Measurements from ENCODE around the gene SH3D19. TPM values are rescaled to one million over a fixed set of nuclear protein-coding genes. Genes with fewer than 3 reads are reported as not detected.

The SH3D19 gene
- total and polyA plus RNA-seq, 2 of the 4 experiments (the other 2 are of a cell fraction), result 14.4 to 27.2 TPM

DNA sequence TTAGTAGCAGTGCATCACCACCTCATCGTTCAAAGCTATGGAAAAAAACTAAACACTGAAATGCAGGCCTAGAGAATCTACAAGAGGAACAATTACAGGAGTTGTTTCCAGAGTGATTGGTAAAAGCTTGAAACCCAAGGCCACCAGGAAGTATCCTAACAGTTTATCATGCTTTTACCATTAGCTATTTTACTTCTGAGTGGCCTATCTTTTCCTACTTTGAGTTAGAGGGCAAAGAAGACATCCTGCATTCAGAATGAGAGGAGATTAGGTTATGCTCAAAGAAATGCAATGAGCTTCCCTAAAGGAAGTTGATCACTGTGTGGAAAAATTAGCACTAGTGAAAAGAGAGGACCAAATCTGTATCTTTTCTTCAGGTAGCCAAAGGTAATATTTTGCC is 118.2 kb downstream of the SH3D19 start:
- Histone ChIP-seq H3K4me3 (ENCODE audit: insufficient read depth, low read depth, low read length) (no peak overlapping the region), H3K4me2 (ENCODE audit: low read depth, low read length) (no peak overlapping the region), H3K4ac (ENCODE audit: low read depth, low read length) (no peak overlapping the region), H3K79me1 (ENCODE audit: low read depth in 1 of 2, low read length in 2 of 2) (no peaks in the 10 kb centered on the region; a peak in 1 of 4 replicates), H3K36me3 (ENCODE audit: control insufficient read depth, insufficient read depth, low read length) (no peaks in the 10 kb centered on the region), H3K23ac (ENCODE audit: low read depth, low read length) (no peak overlapping the region), H2AK9ac (replicated peaks; ENCODE audit: low read depth, low read length, poor library complexity) (no peak overlapping the region), H3K9ac (ENCODE audit: low read depth, low read length) (no peak overlapping the region), H3K14ac (replicated peaks; ENCODE audit: low read depth, low read length) (no peak overlapping the region), H3K9me1 (ENCODE audit: insufficient read depth, low read length) (no peaks in the 10 kb centered on the region), H3K4me1 (ENCODE audit: control insufficient read depth, insufficient read depth, low read length) (peaks cover 12% of the 10 kb centered on the region), H2AFZ (replicated peaks; ENCODE audit: low read length, poor library complexity) (no peak overlapping the region), H2BK5ac (ENCODE audit: low read depth, low read length, poor library complexity, severe bottlenecking) (no peak overlapping the region), H3K9me3 (ENCODE audit: control insufficient read depth, insufficient read depth, low read length) (no peaks in the 10 kb centered on the region), H4K91ac (ENCODE audit: insufficient read depth, low read depth, low read length) (no peak overlapping the region), H2AK5ac (ENCODE audit: low read depth, low read length) (no peak overlapping the region), H2BK120ac (ENCODE audit: low read depth, low read length) (no peak overlapping the region), H3K27ac (ENCODE audit: insufficient read depth, low read length) (no peak overlapping the region), H2BK15ac (ENCODE audit: low read depth, low read length) (no peak overlapping the region), H4K5ac (ENCODE audit: low read depth, low read length) (no peak overlapping the region), H2BK20ac (ENCODE audit: low read depth, low read length) (no peak overlapping the region), H4K20me1 (ENCODE audit: insufficient read depth, low read length) (no peaks in the 10 kb centered on the region), H3K18ac (ENCODE audit: low read depth, low read length) (no peak overlapping the region), H3K56ac (ENCODE audit: extremely low read depth, insufficient read depth, low read length) (no peak overlapping the region), H4K8ac (ENCODE audit: low read depth in 2 of 2, low read length in 2 of 2) (no peak overlapping the region), H3K27me3 (ENCODE audit: control insufficient read depth, insufficient read depth, low read length) (no peaks in the 10 kb centered on the region)
- ATAC-seq (ENCODE audit: low read depth) (no peak; the same call in 1 of the 2 replicates), DNase-seq (no peak)
- BruUV-seq (replicated peaks), result no TSS peak
- in situ Hi-C loops (cut with MboI; ENCODE audit: low sequenced_read_pairs), result no loop called here
- POLR2A ChIA-PET (ENCODE audit: unreplicated experiment), result no interaction called here
- dilution Hi-C loops (cut with HindIII; ENCODE audit: low sequenced_read_pairs, unreplicated experiment), result no loop called here
- CTCF ChIA-PET, result no interaction called here
- WGBS, 2 experiments (ENCODE audit: extremely low coverage in 2 of 2, insufficient read length in 1 of 2), result no CpG with 5 or more reads among the region's 1 CpG
- no peak for TF ChIP-seq MXI1 (IDR thresholded peaks at IDR 0.05; ENCODE audit: borderline replicate concordance, low read depth, low read length)
- no peak for TF ChIP-seq SMC3 (IDR thresholded peaks at IDR 0.05; ENCODE audit: low read depth, low read length)
- no peak for TF ChIP-seq MAFK (IDR thresholded peaks at IDR 0.05; ENCODE audit: low read depth, low read length)
- TF ChIP-seq MAZ (IDR thresholded peaks at IDR 0.05; ENCODE audit: borderline replicate concordance, low read depth, low read length), result no peak
- TF ChIP-seq RFX5 (IDR thresholded peaks at IDR 0.05; ENCODE audit: low read depth, low read length), result no peak
- no peak for TF ChIP-seq CHD1 (IDR thresholded peaks at IDR 0.05; ENCODE audit: low read depth, low read length)
- TF ChIP-seq, protein P1, sequence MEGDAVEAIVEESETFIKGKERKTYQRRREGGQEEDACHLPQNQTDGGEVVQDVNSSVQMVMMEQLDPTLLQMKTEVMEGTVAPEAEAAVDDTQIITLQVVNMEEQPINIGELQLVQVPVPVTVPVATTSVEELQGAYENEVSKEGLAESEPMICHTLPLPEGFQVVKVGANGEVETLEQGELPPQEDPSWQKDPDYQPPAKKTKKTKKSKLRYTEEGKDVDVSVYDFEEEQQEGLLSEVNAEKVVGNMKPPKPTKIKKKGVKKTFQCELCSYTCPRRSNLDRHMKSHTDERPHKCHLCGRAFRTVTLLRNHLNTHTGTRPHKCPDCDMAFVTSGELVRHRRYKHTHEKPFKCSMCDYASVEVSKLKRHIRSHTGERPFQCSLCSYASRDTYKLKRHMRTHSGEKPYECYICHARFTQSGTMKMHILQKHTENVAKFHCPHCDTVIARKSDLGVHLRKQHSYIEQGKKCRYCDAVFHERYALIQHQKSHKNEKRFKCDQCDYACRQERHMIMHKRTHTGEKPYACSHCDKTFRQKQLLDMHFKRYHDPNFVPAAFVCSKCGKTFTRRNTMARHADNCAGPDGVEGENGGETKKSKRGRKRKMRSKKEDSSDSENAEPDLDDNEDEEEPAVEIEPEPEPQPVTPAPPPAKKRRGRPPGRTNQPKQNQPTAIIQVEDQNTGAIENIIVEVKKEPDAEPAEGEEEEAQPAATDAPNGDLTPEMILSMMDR (conservative IDR thresholded peaks at IDR 0.05; ENCODE audit: low read depth, low read length), result no peak
- no peak for TF ChIP-seq CEBPB (IDR thresholded peaks at IDR 0.05; ENCODE audit: low read depth, low read length)
- TF ChIP-seq RCOR1 (IDR thresholded peaks at IDR 0.05; ENCODE audit: insufficient replicate concordance, low read length), result no peak
- no peak for TF ChIP-seq POLR2A (IDR thresholded peaks at IDR 0.05; ENCODE audit: low read depth, low read length)
- TF ChIP-seq, protein P2, sequence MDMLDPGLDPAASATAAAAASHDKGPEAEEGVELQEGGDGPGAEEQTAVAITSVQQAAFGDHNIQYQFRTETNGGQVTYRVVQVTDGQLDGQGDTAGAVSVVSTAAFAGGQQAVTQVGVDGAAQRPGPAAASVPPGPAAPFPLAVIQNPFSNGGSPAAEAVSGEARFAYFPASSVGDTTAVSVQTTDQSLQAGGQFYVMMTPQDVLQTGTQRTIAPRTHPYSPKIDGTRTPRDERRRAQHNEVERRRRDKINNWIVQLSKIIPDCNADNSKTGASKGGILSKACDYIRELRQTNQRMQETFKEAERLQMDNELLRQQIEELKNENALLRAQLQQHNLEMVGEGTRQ (IDR thresholded peaks at IDR 0.05; ENCODE audit: low read depth, low read length), result no peak
- no peak for TF ChIP-seq NFE2L2 (IDR thresholded peaks at IDR 0.05; ENCODE audit: low read depth, low read length)
- TF ChIP-seq FOS (IDR thresholded peaks at IDR 0.05; ENCODE audit: low read depth, low read length), result no peak
- TF ChIP-seq BHLHE40 (IDR thresholded peaks at IDR 0.05; ENCODE audit: low read depth, low read length), result no peak
- no peak for TF ChIP-seq RAD21 (IDR thresholded peaks at IDR 0.05; ENCODE audit: low read length)
- TF ChIP-seq, protein P3, sequence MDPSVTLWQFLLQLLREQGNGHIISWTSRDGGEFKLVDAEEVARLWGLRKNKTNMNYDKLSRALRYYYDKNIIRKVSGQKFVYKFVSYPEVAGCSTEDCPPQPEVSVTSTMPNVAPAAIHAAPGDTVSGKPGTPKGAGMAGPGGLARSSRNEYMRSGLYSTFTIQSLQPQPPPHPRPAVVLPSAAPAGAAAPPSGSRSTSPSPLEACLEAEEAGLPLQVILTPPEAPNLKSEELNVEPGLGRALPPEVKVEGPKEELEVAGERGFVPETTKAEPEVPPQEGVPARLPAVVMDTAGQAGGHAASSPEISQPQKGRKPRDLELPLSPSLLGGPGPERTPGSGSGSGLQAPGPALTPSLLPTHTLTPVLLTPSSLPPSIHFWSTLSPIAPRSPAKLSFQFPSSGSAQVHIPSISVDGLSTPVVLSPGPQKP (IDR thresholded peaks at IDR 0.05; ENCODE audit: borderline replicate concordance, low read depth, low read length), result no peak
- intact Hi-C loops (cut with micrococcal nuclease), result no loop called here
